GM12878 (cell line): Measurements from ENCODE around the gene PLK5. TPM values are rescaled to one million over a fixed set of nuclear protein-coding genes. Genes with fewer than 3 reads are reported as not detected.

ENCODE experiments used
- SMAD1 ChIP-seq: fragments of 450-650 bp; IDR thresholded peaks from 2 replicates; pipeline ENCODE4 v1.6.1; 2018; ENCODE audit warnings: mild to moderate bottlenecking, low read depth; ENCODE audit not compliant: partially characterized antibody
- polyA plus RNA-seq, 11 experiments: library from polyadenylated mRNA; depleted of rRNA in 4 of 11; unstranded in 6 of 11; stranded (reverse) in 5 of 11; fragments of >200 nt; fragmentation: Nextera tagmentation in 4 of 11; fragmentation: Illumina TruSeq in 1 of 11; extraction: Ambion mirVana in 4 of 11; extraction: Trizol in 1 of 11; gene quantifications; 1 replicate in 1 of 11; 2 replicates in 10 of 11; pipeline versions ENCODE4 v1.2.1 to v1.2.3, GENCODE V29; 2011 to 2016; ENCODE audit warnings: inconsistent platforms in 2 of 11, missing spikeins in 2 of 11, low read depth in 1 of 11
- total RNA-seq, 4 experiments: library from RNA; depleted of rRNA in 3 of 4; stranded (reverse); fragments of >200 nt in 3 of 4; fragmentation: Illumina TruSeq in 1 of 4; extraction: Trizol in 1 of 4; gene quantifications; 2 replicates each; pipeline versions ENCODE4 v1.2.1 to v1.2.3, GENCODE V29; 2013 to 2021
- TF ChIP-seq, protein P1 (sequence below): IDR thresholded peaks from 2 replicates; pipeline ENCODE4 v1.6.1; 2011; ENCODE audit warnings: low read depth, low read length, improper control_type of control experiment, borderline replicate concordance
- TF ChIP-seq, protein P2 (sequence below): fragments of 450-650 bp; IDR thresholded peaks from 2 replicates; pipeline ENCODE4 v1.6.1; 2018; ENCODE audit warnings: mild to moderate bottlenecking, low read depth, moderate library complexity; ENCODE audit not compliant: partially characterized antibody
- TF ChIP-seq, protein P3 (sequence below): fragments of 450-650 bp; IDR thresholded peaks from 2 replicates; pipeline ENCODE4 v1.6.1; 2016; ENCODE audit warnings: mild to moderate bottlenecking

PLK5 gene
- total and polyA plus RNA-seq, 10 of the 15 experiments (the other 5 are each of a cell fraction or from before 2014, with no cell fraction given), result 0.13 TPM; not detected in 9

DNA sequence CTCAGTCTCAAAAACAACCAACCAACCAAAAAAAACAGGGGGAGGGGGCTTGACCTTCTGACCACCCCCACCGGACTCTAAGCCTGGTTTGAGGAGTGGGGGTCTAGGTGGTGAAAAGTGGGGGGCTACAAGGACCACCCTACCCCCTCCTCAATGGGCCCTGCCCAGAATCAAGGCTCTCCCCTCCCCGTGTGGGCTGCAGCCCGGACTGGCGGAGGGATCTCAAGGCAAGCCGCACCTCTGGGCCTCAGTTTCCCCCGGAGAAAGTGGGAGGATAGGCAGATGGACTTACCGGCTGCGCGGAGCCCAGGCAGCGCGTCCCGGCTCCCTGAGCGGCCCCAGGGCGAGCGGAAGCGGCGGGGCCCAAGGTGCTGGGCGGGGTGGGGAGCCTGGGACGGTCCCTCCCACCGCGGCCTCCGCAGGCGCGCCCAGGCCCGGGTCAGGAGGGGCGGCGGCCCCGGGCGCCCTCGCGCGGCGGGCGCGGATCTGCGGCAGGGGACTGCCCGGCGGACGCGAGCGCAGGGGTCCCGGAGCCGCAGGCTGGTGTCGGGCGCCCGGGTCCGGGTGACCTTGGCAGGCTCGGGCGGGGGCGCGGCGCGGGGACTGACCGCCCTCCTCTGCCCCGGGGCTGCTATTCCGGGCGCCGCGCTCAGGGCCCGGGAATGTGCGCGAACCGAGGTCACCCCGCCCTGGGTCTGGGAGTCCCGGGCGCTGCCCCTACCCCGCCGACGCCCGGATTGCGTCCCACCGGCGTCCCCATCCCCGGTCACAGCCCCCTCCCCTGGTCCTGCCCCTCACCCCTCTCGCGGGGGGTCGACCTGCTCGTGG, 11.0 kb upstream of the PLK5 start, which contains the start of gene ADAMTSL5 (continued):
- TF ChIP-seq, protein P1, sequence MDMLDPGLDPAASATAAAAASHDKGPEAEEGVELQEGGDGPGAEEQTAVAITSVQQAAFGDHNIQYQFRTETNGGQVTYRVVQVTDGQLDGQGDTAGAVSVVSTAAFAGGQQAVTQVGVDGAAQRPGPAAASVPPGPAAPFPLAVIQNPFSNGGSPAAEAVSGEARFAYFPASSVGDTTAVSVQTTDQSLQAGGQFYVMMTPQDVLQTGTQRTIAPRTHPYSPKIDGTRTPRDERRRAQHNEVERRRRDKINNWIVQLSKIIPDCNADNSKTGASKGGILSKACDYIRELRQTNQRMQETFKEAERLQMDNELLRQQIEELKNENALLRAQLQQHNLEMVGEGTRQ, result no peak
- TF ChIP-seq, protein P2, sequence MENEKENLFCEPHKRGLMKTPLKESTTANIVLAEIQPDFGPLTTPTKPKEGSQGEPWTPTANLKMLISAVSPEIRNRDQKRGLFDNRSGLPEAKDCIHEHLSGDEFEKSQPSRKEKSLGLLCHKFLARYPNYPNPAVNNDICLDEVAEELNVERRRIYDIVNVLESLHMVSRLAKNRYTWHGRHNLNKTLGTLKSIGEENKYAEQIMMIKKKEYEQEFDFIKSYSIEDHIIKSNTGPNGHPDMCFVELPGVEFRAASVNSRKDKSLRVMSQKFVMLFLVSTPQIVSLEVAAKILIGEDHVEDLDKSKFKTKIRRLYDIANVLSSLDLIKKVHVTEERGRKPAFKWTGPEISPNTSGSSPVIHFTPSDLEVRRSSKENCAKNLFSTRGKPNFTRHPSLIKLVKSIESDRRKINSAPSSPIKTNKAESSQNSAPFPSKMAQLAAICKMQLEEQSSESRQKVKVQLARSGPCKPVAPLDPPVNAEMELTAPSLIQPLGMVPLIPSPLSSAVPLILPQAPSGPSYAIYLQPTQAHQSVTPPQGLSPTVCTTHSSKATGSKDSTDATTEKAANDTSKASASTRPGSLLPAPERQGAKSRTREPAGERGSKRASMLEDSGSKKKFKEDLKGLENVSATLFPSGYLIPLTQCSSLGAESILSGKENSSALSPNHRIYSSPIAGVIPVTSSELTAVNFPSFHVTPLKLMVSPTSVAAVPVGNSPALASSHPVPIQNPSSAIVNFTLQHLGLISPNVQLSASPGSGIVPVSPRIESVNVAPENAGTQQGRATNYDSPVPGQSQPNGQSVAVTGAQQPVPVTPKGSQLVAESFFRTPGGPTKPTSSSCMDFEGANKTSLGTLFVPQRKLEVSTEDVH, result no peak
- TF ChIP-seq, protein P3, sequence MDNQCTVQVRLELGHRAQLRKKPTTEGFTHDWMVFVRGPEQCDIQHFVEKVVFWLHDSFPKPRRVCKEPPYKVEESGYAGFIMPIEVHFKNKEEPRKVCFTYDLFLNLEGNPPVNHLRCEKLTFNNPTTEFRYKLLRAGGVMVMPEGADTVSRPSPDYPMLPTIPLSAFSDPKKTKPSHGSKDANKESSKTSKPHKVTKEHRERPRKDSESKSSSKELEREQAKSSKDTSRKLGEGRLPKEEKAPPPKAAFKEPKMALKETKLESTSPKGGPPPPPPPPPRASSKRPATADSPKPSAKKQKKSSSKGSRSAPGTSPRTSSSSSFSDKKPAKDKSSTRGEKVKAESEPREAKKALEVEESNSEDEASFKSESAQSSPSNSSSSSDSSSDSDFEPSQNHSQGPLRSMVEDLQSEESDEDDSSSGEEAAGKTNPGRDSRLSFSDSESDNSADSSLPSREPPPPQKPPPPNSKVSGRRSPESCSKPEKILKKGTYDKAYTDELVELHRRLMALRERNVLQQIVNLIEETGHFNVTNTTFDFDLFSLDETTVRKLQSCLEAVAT, result no peak
- TF ChIP-seq SMAD1, result no peak
